Peyer's patch (tissue), 4 donors: ENCODE results near the gene PRKCZ.

Experiments used
- POLR2A ChIP-seq, 2 donors: fragments of 450-650 bp; IDR thresholded peaks; one replicate each; pipeline ENCODE4 v1.5.1; 2017; ENCODE audit warnings: antibody characterized with exemption in 2 of 2, mild to moderate bottlenecking in 2 of 2, moderate library complexity in 2 of 2
- TF ChIP-seq, protein P1 (sequence below), 6 experiments: fragments of 450-650 bp in 4 of 6; fragments of 200-600 bp in 2 of 6; sonication (generic) in 1 of 6; IDR thresholded peaks; one replicate each; pipeline ENCODE4 v1.5.1; 2017 to 2019; ENCODE audit warnings: antibody characterized with exemption in 6 of 6, mild to moderate bottlenecking in 3 of 6, moderate library complexity in 1 of 6

DNA sequence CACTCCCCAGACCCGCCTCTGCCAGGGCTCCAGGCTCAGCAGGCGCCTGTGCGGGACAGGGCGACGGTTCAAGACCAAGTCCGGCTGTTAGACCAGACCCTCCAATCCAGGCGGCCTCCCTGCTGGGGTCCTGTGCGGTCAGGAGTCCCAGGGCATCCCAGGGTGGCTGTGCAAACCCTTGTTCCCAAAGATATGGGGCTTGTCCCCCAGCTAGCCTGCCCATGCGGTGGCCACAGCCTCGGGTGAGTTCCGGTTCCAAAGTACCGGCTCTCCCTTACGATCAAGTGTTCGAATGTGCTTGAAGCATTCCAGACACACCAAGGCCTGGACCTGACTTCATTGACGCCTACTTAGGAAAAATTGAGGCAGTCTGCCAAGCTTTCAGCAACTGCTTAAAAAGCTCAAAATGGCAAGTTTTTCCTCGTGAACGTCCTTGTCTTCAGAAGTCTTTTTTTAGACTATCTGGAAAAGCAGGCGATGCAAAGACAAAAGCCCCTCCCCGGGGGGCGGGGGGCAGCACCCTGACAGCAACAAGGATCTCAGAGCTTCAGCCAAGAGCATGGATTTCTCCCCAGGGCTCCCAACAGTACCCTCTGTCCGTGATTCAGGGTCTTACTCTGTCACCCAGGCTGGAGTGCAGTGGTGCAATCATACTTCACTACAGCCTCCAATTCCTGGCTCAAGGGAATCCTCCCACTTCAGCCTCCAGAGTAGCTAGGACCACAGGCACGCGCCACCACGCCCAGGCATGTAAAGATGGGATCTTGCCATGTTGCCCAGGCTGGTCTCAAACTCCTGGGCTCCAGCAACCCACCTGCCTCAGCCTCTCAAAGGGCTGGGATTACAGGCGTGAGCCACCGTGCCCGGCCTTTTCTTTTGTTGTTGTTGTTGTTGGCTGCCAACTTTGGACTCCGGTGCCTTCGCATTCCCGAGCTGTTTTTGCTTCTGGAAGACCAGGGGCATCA is 142.1 kb downstream of the PRKCZ start:
- TF ChIP-seq, protein P1, sequence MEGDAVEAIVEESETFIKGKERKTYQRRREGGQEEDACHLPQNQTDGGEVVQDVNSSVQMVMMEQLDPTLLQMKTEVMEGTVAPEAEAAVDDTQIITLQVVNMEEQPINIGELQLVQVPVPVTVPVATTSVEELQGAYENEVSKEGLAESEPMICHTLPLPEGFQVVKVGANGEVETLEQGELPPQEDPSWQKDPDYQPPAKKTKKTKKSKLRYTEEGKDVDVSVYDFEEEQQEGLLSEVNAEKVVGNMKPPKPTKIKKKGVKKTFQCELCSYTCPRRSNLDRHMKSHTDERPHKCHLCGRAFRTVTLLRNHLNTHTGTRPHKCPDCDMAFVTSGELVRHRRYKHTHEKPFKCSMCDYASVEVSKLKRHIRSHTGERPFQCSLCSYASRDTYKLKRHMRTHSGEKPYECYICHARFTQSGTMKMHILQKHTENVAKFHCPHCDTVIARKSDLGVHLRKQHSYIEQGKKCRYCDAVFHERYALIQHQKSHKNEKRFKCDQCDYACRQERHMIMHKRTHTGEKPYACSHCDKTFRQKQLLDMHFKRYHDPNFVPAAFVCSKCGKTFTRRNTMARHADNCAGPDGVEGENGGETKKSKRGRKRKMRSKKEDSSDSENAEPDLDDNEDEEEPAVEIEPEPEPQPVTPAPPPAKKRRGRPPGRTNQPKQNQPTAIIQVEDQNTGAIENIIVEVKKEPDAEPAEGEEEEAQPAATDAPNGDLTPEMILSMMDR (IDR thresholded peaks at IDR 0.05): no peak
- no peak for TF ChIP-seq POLR2A (IDR thresholded peaks at IDR 0.05)
